ENCODE results near the gene ZBTB8B. TPM values are rescaled to one million over a fixed set of nuclear protein-coding genes. Genes with fewer than 3 reads are reported as not detected.

The ZBTB8B gene
- total RNA-seq, 1 donor from 2014 or later = 0.57 TPM

- no peak for DNase-seq (ENCODE audit: low spot score)
Observed at GRCh38 chr1:32508761-32509160, 43.9 kb downstream of the ZBTB8B start.

DNA sequence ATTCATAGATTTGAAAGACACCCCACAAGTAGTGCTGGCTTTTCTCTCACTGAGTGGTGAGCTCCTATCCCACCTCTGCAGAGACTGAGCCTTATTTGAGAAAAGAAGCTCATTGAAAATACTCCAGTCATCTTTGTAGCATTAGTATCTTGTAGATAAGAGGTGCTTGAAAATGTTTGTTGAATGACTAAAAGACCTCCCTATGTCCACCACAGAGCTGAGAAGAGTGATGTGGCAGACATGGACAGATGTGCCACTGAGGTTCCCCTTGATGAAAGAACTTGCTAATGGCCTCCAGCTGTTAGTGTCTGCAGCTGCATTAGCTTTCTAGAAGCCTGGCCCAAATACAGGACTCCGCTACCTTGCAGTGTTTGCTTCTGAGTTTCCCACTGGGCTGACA is 45.1 kb downstream of the ZBTB8B start:
- DNase-seq (ENCODE audit: low spot score) = no peak

Other genes starting within 250 kb of the ZBTB8B start
- 45.9 TPM for gene TMEM234, start 242.7 kb upstream of the ZBTB8B start, total RNA-seq
- gene EIF3I, start 242.7 kb upstream of the ZBTB8B start, total RNA-seq = 171 TPM
- gene FAM167B, start 217.8 kb upstream of the ZBTB8B start, total RNA-seq = 8.3 TPM
- 3.8 TPM for gene LCK, start 213.8 kb upstream of the ZBTB8B start, total RNA-seq
- gene HDAC1, start 173.0 kb upstream of the ZBTB8B start, total RNA-seq = 113 TPM
- gene MARCKSL1, start 128.8 kb upstream of the ZBTB8B start, total RNA-seq = 117 TPM
- gene FAM229A, start 102.6 kb upstream of the ZBTB8B start, total RNA-seq = 5.5 TPM
- 4.2 TPM for gene TSSK3, start 102.5 kb upstream of the ZBTB8B start, total RNA-seq
- 59.6 TPM for gene BSDC1, start 70.6 kb upstream of the ZBTB8B start, total RNA-seq
- 10.5 TPM for gene ZBTB8A, start 74.4 kb downstream of the ZBTB8B start, total RNA-seq
- gene ZBTB8OS, start 185.5 kb downstream of the ZBTB8B start, total RNA-seq = 48.8 TPM
- gene RBBP4, start 186.1 kb downstream of the ZBTB8B start, total RNA-seq = 213 TPM
- gene SYNC, start 237.7 kb downstream of the ZBTB8B start, total RNA-seq = 6.4 TPM

Measured in ureter (tissue), 1 donor.